Stomach (tissue), 9 donors: ENCODE results near the gene FSCN2. TPM values are rescaled to one million over a fixed set of nuclear protein-coding genes. Genes with fewer than 3 reads are reported as not detected.

Source experiments
- DNase-seq, 2 donors: peaks; one replicate each; pipeline versions ENCODE4 v3.0.0 to v3.0.0-alpha.2; 2013 to 2019
- H3K27ac ChIP-seq, 5 donors: fragments of 200-600 bp in 4 of 5; sonication (generic) in 4 of 5; one replicate each; pipeline ENCODE4 v1.5.1; 2013 to 2019; ENCODE audit warnings: mild to moderate bottlenecking in 1 of 5, moderate library complexity in 1 of 5
- H3K27me3 ChIP-seq, 3 donors: fragments of 200-600 bp; sonication (generic); one replicate each; pipeline ENCODE4 v1.5.1; 2017 to 2019; ENCODE audit warnings: mixed run types in 1 of 3
- H3K36me3 ChIP-seq, 4 donors: fragments of 200-600 bp; sonication (generic); 1 replicate in 3 of 4; 2 replicates in 1 of 4; pipeline ENCODE4 v1.5.1; 2016 to 2019
- H3K4me1 ChIP-seq, 4 donors: fragments of 200-600 bp; sonication (generic); one replicate each; pipeline ENCODE4 v1.5.1; 2016 to 2019
- H3K4me3 ChIP-seq, 4 donors: fragments of 200-600 bp; sonication (generic) in 3 of 4; one replicate each; pipeline ENCODE4 v1.5.1; 2016 to 2019; ENCODE audit warnings: mild to moderate bottlenecking in 1 of 4
- H3K9me3 ChIP-seq, 4 donors: fragments of 200-600 bp; sonication (generic); one replicate each; pipeline ENCODE4 v1.5.1; 2016 to 2019
- CTCF ChIP-seq, 7 experiments: fragments of 450-650 bp in 4 of 7; fragments of 200-600 bp in 3 of 7; sonication (generic) in 3 of 7; IDR thresholded peaks; one replicate each; pipeline ENCODE4 v1.5.1; 2016 to 2019; ENCODE audit warnings: antibody characterized with exemption in 7 of 7, control low read depth in 2 of 7, mild to moderate bottlenecking in 1 of 7
- EP300 ChIP-seq: sonication (generic); formaldehyde crosslinking; IDR thresholded peaks from one replicate; pipeline ENCODE4 v1.6.1; 2017; ENCODE audit warnings: antibody characterized with exemption
- POLR2A ChIP-seq, 4 donors: fragments of 450-650 bp; IDR thresholded peaks; one replicate each; pipeline ENCODE4 v1.6.1; 2016; ENCODE audit warnings: antibody characterized with exemption in 4 of 4, control low read depth in 2 of 4, mild to moderate bottlenecking in 1 of 4, moderate library complexity in 1 of 4
- POLR2AphosphoS5 ChIP-seq, 3 donors: sonication (generic); formaldehyde crosslinking; IDR thresholded peaks; one replicate each; pipeline ENCODE4 v1.6.1; 2016; ENCODE audit warnings: antibody characterized with exemption in 3 of 3
- WGBS, 5 donors: extraction: QIAGEN DNeasy Blood & Tissue Kit in 3 of 5; methylation state at CpG; one replicate each; pipeline versions ENCODE4 v1.1.5 to v1.1.7; 2013 to 2018; 5-methylcytosine and 5-hydroxymethylcytosine counted together
- intact Hi-C: fragments of 100-400 bp; cut with DNase I; formaldehyde crosslinking; loops from one replicate; pipeline ENCODE4 v1.15.1; 2023; ENCODE audit warnings: low total_unique reads
- polyA plus RNA-seq, 3 donors: library from polyadenylated mRNA; stranded (reverse); fragments of 200-250 nt; gene quantifications; one replicate each; pipeline ENCODE4 v1.2.3, GENCODE V29; 2013
- total RNA-seq, 5 donors: library from RNA; depleted of rRNA; stranded (reverse); fragments of >200 nt; gene quantifications; one replicate each; pipeline versions ENCODE4 v1.1.0 to v1.2.3, GENCODE V29; 2014 to 2016
- donor health status: healthy with polysubstance abuse.
- donor health status: Bipolar disorder and iron deficiency.
- donor health status: healthy.

FSCN2 gene
- total and polyA plus RNA-seq, 8 donors: 0.90 to 21.7 (median 2.8) TPM; not detected in 1

- H3K36me3 ChIP-seq: peaks cover 48 to 96% (median 95%) of the 10 kb centered on the region in 4 donors
- TF ChIP-seq POLR2A (IDR thresholded peaks at IDR 0.05) (no peak), EP300 (no peak), CTCF (IDR thresholded peaks at IDR 0.05) (no peak), POLR2AphosphoS5 (IDR thresholded peaks at IDR 0.05) (no peak)
- WGBS, 5 donors: 86 to 92% (median 91%) methylated on average over 12 to 16 of the region's 16 CpGs
- intact Hi-C loops: no loop called here
- DNase-seq: no peak
- H3K27me3 ChIP-seq: no peaks in the 10 kb centered on the region
- H3K27ac ChIP-seq: no peak overlapping the region
- no peaks in the 10 kb centered on the region for H3K9me3 ChIP-seq
- no peak overlapping the region for H3K4me3 ChIP-seq
- no peaks in the 10 kb centered on the region for H3K4me1 ChIP-seq
Measured at GRCh38 chr17:81544281-81544974, 16.3 kb downstream of the FSCN2 start.

- Histone ChIP-seq H3K9me3 (no peaks in the 10 kb centered on the region), H3K27ac (no peak overlapping the region), H3K36me3 (peaks cover 44 to 96% (median 95%) of the 10 kb centered on the region in 4 donors), H3K27me3 (no peaks in the 10 kb centered on the region), H3K4me3 (no peak overlapping the region), H3K4me1 (peaks cover 0 to 5% (median 2%) of the 10 kb centered on the region in 4 donors)
- no peak for DNase-seq
- intact Hi-C loops: no loop called here
- TF ChIP-seq CTCF (IDR thresholded peaks at IDR 0.05): no peak
- TF ChIP-seq EP300: no peak
- no peak for TF ChIP-seq POLR2AphosphoS5 (IDR thresholded peaks at IDR 0.05)
- no peak for TF ChIP-seq POLR2A (IDR thresholded peaks at IDR 0.05)
- WGBS, 5 donors: 88 to 89% (median 88%) methylated on average over 13 to 24 of the region's 24 CpGs; no CpG with 5 or more reads in 1 of the 5 donors
Measured at GRCh38 chr17:81545160-81545949, 17.2 kb downstream of the FSCN2 start.

GRCh38 chr17:81546906-81547613 lies 18.9 kb downstream of the FSCN2 start:
- no peak overlapping the region for H3K27ac ChIP-seq
- 82 to 89% (median 84%) methylated on average over 30 to 36 of the region's 36 CpGs for WGBS, 5 donors
- no peak overlapping the region for H3K4me3 ChIP-seq
- H3K4me1 ChIP-seq: peaks cover 9 to 20% (median 17%) of the 10 kb centered on the region in 4 donors
- TF ChIP-seq POLR2A (IDR thresholded peaks at IDR 0.05) (no peak), EP300 (no peak), CTCF (IDR thresholded peaks at IDR 0.05) (no peak), POLR2AphosphoS5 (IDR thresholded peaks at IDR 0.05) (no peak)
- no peak for DNase-seq
- peaks cover 35 to 87% (median 85%) of the 10 kb centered on the region in 4 donors for H3K36me3 ChIP-seq
- no peaks in the 10 kb centered on the region for H3K27me3 ChIP-seq
- intact Hi-C loops: no loop called here
- H3K9me3 ChIP-seq: no peaks in the 10 kb centered on the region

- intact Hi-C loops: no loop called here
- 80 to 92% (median 85%) methylated on average over 8 to 14 of the region's 14 CpGs for WGBS, 5 donors
- peaks cover 34 to 82% (median 80%) of the 10 kb centered on the region in 4 donors for H3K36me3 ChIP-seq
- no peaks in the 10 kb centered on the region for H3K27me3 ChIP-seq
- H3K27ac ChIP-seq: no peak overlapping the region
- no peak for TF ChIP-seq POLR2A (IDR thresholded peaks at IDR 0.05)
- TF ChIP-seq CTCF (IDR thresholded peaks at IDR 0.05): no peak
- no peak for TF ChIP-seq POLR2AphosphoS5 (IDR thresholded peaks at IDR 0.05)
- TF ChIP-seq EP300: no peak
- DNase-seq: no peak
- H3K9me3 ChIP-seq: no peaks in the 10 kb centered on the region
- no peak overlapping the region for H3K4me3 ChIP-seq
- H3K4me1 ChIP-seq: peaks cover 9 to 20% (median 18%) of the 10 kb centered on the region in 4 donors
Measured at GRCh38 chr17:81547614-81547982, 19.4 kb downstream of the FSCN2 start.
